AG04449 (cell line): ENCODE data around the gene CAMK2B.
"Not testable (repeated sequence)": the region's sequence is repeated elsewhere in the genome, so short reads cannot be mapped to it uniquely, and the experiment has no call there.

Source experiments
- CTCF ChIA-PET: fragments of 350-600 bp; formaldehyde crosslinking; extraction: SDS; loops from one replicate; lab custom pipeline; 2021; ENCODE audit warnings: antibody characterized with exemption; lab: Yijun Ruan, JAX
- POLR2A ChIA-PET: fragments of 400-600, 350-600 bp; formaldehyde crosslinking; extraction: SDS; loops from one replicate; lab custom pipeline; 2020; ENCODE audit warnings: antibody characterized with exemption, inconsistent platforms; lab: Yijun Ruan, JAX
- DNase-seq: peaks from one replicate; pipeline ENCODE4 v3.0.0-alpha.2; 2010; ENCODE audit warnings: low read depth, low spot score
- H3K4me3 ChIP-seq: 2 replicates; pipeline ENCODE4 v1.5.1; 2011; ENCODE audit warnings: low read depth, mild to moderate bottlenecking, control low read depth, low read length
- TF ChIP-seq, protein P1 (sequence below): IDR thresholded peaks from one replicate; pipeline ENCODE4 v1.5.1; 2011; ENCODE audit warnings: mild to moderate bottlenecking, moderate library complexity, low read length, control low read depth, inconsistent platforms; ENCODE audit not compliant: insufficient read depth; ENCODE audit errors: missing control alignments

Gene CAMK2B

GRCh38 chr7:44172352-44172751 lies 153.0 kb downstream of the CAMK2B start:
- TF ChIP-seq, protein P1, sequence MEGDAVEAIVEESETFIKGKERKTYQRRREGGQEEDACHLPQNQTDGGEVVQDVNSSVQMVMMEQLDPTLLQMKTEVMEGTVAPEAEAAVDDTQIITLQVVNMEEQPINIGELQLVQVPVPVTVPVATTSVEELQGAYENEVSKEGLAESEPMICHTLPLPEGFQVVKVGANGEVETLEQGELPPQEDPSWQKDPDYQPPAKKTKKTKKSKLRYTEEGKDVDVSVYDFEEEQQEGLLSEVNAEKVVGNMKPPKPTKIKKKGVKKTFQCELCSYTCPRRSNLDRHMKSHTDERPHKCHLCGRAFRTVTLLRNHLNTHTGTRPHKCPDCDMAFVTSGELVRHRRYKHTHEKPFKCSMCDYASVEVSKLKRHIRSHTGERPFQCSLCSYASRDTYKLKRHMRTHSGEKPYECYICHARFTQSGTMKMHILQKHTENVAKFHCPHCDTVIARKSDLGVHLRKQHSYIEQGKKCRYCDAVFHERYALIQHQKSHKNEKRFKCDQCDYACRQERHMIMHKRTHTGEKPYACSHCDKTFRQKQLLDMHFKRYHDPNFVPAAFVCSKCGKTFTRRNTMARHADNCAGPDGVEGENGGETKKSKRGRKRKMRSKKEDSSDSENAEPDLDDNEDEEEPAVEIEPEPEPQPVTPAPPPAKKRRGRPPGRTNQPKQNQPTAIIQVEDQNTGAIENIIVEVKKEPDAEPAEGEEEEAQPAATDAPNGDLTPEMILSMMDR: no peak

DNA sequence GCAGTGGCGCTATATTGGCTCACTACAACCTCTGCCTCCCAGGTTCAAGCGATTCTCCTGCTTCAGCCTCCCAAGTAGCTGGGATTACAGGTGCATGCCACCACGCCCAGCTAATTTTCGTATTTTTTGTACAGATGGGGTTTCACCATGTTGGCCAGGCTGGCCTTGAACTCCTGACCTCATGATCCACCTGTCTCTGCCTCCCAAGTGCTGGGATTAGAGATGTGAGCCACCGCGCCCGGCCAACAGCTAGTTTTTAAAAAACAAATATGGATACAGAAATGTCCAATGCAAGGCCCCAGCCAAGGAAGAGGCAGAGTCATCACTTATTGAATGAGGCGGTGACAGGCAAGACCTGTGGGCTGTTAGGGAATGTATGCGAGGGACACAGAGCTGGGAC lies 153.5 kb downstream of the CAMK2B start:
- CTCF ChIA-PET: interaction anchor here (0.6 to 1.0 kb wide), 4 partner anchors 8 to 103 kb away, joined by 3 to 4 read pairs (median 3); no protein-coding TSS in a partner anchor
- POLR2A ChIA-PET: not testable (repeated sequence)

More at GRCh38 chr7:44172352-44172751, 153.0 kb downstream of the CAMK2B start:
- POLR2A ChIA-PET: no interaction called here
- DNase-seq: no peak
- CTCF ChIA-PET: interaction anchor here (0.6 to 1.0 kb wide), 4 partner anchors 9 to 104 kb away, joined by 3 to 4 read pairs (median 3); no protein-coding TSS in a partner anchor
- H3K4me3 ChIP-seq: no peak overlapping the region

DNA sequence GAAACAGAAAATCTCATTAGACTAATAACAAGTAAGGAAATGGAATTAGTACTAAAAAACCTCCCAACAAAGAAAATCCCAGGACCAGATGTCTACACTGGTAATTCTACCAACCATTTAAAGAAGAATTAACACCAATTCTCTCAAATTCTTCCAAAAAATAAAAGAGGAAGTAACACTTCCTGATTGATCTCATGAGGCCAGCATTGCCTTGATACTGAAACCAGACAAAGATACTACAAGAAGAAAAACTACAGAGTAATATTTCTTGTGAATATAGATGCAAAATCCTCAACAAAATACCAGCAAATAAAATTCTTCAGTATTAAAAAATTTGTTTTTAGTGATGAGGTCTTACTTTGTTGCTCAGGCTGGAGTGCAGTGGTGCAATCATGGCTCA lies 157.5 kb downstream of the CAMK2B start:
- ChIA-PET POLR2A (no interaction called here), CTCF (no interaction called here)
- DNase-seq: no peak
- H3K4me3 ChIP-seq: no peak overlapping the region
- TF ChIP-seq, protein P1: no peak

More for the DNA sequence above, 153.5 kb downstream of the CAMK2B start:
- not testable (repeated sequence) for DNase-seq, H3K4me3 ChIP-seq
